CD4-positive, alpha-beta T cell (primary cell): ENCODE measurements around the gene CT45A5. TPM values are rescaled to one million over a fixed set of nuclear protein-coding genes. Genes with fewer than 3 reads are reported as not detected.
A peak's percentile ranks its signal among the peaks of the same experiment; 100 is the strongest.
"Not testable (repeated sequence)": the region's sequence is repeated elsewhere in the genome, so short reads cannot be mapped to it uniquely, and the experiment has no call there.

Experiments
- ATAC-seq: fragments of 200-7000 bp; cut with Tn5 transposase; one replicate; pipeline ENCODE4 v1.10.0; 2022; ENCODE audit warnings: mild to moderate bottlenecking; ENCODE audit not compliant: poor library complexity
- CTCF ChIA-PET: fragments of 350-600 bp; sonication (Branson Sonifier 250); formaldehyde crosslinking; loops from one replicate; lab custom pipeline; 2021; ENCODE audit warnings: antibody characterized with exemption, inconsistent platforms; lab: Charles Lee
- POLR2A ChIA-PET: fragments of 350-600 bp; sonication (Branson Sonifier 250); formaldehyde crosslinking; loops from one replicate; lab custom pipeline; 2021; ENCODE audit warnings: antibody characterized with exemption, inconsistent platforms; lab: Charles Lee
- DNase-seq, 14 experiments: peaks; one replicate each; pipeline ENCODE4 v3.0.0-alpha.2; 2013 to 2020; ENCODE audit warnings: mixed read lengths in 2 of 14
- H3K27ac ChIP-seq, 2 donors: one replicate each; pipeline versions ENCODE4 v1.5.1 to v1.7.0; 2013; ENCODE audit warnings: low read length in 2 of 2, low read depth in 1 of 2, mild to moderate bottlenecking in 1 of 2
- H3K27me3 ChIP-seq, 2 experiments: 1 replicate in 1 of 2; 2 replicates in 1 of 2; pipeline versions ENCODE4 v1.6.1 to v1.7.0; 2013; ENCODE audit warnings: low read length in 2 of 2, control low read depth in 1 of 2, mild to moderate bottlenecking in 1 of 2, moderate library complexity in 1 of 2; ENCODE audit not compliant: insufficient read depth in 2 of 2, control insufficient read depth in 1 of 2
- H3K36me3 ChIP-seq: one replicate; pipeline ENCODE4 v1.6.1; 2013; ENCODE audit warnings: low read length, control low read depth; ENCODE audit not compliant: insufficient read depth
- H3K4me1 ChIP-seq: one replicate; pipeline ENCODE4 v1.6.1; 2013; ENCODE audit warnings: low read length, control low read depth; ENCODE audit not compliant: insufficient read depth
- H3K4me3 ChIP-seq: one replicate; pipeline ENCODE4 v1.5.1; 2013; ENCODE audit warnings: mild to moderate bottlenecking, low read length, moderate library complexity
- H3K9me3 ChIP-seq, 2 experiments: 1 replicate in 1 of 2; 2 replicates in 1 of 2; pipeline versions ENCODE4 v1.6.1 to v1.7.0; 2013; ENCODE audit warnings: low read length in 2 of 2, mild to moderate bottlenecking in 2 of 2, control low read depth in 1 of 2, moderate library complexity in 1 of 2; ENCODE audit not compliant: control insufficient read depth in 1 of 2, insufficient read depth in 1 of 2
- H3K27ac Mint-ChIP-seq: one replicate; pipeline ENCODE4 v1.8.0; 2020; ENCODE audit warnings: mixed read lengths
- H3K27me3 Mint-ChIP-seq: one replicate; pipeline ENCODE4 v1.8.0; 2021; ENCODE audit warnings: mixed read lengths
- H3K36me3 Mint-ChIP-seq: one replicate; pipeline ENCODE4 v1.8.0; 2021; ENCODE audit warnings: low read depth, mixed read lengths
- H3K4me1 Mint-ChIP-seq: one replicate; pipeline ENCODE4 v1.8.0; 2021; ENCODE audit warnings: low read depth, mixed read lengths
- H3K4me3 Mint-ChIP-seq: one replicate; pipeline ENCODE4 v1.8.0; 2020; ENCODE audit warnings: mild to moderate bottlenecking, mixed read lengths
- H3K9me3 Mint-ChIP-seq: one replicate; pipeline ENCODE4 v1.8.0; 2020; ENCODE audit warnings: mixed read lengths
- intact Hi-C, 2 experiments: fragments of 100-400 bp; cut with DNase I in 1 of 2; cut with micrococcal nuclease in 1 of 2; formaldehyde crosslinking; loops; one replicate each; pipeline versions ENCODE4 v1.15.1 to v1.9.0; 2023 to 2025; cut with DNase I, micrococcal nuclease
- total RNA-seq, 174 experiments: library from RNA in 2 of 174; stranded (reverse) in 2 of 174; gene quantifications; one replicate each; pipeline ENCODE4 v1.2.3 and lab custom pipeline; 2021 to 2026
- TF ChIP-seq, protein P1 (sequence below): fragments of 200-600 bp; IDR thresholded peaks from one replicate; pipeline ENCODE4 v1.8.0; 2022; ENCODE audit warnings: antibody characterized with exemption, mild to moderate bottlenecking

CT45A5 gene
- total RNA-seq, 2 experiments from 2014 or later: not detected

DNA sequence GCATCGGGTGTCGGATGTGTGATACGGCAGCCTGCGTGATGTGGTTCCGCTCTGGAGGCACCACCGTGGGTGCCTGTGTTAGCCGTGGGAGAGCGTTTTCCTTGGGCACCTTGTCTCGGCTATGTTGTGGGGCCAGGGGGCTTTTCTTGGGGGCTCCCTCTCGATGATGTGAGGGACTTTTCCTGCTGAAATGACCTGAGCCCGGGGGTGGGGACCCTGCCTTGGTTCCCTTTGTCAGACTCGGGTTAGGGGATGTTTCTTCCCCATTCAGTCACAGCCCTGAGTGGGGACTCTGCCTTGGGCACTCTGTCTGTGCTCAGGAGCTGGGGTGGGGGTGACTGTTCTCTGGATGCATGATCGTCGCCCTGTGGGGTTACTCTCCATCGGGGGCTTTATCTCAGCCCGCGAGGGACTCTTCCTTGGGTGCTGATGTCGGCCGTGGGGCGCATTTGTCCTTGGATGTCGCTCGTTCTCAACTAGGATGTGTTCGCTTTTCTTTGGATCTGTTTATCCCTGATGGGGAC lies 44.0 kb downstream of the CT45A5 start:
- H3K9me3 ChIP-seq: no peaks in the 10 kb centered on the region
- no peaks in the 10 kb centered on the region for H3K27me3 ChIP-seq
- TF ChIP-seq, protein P1, sequence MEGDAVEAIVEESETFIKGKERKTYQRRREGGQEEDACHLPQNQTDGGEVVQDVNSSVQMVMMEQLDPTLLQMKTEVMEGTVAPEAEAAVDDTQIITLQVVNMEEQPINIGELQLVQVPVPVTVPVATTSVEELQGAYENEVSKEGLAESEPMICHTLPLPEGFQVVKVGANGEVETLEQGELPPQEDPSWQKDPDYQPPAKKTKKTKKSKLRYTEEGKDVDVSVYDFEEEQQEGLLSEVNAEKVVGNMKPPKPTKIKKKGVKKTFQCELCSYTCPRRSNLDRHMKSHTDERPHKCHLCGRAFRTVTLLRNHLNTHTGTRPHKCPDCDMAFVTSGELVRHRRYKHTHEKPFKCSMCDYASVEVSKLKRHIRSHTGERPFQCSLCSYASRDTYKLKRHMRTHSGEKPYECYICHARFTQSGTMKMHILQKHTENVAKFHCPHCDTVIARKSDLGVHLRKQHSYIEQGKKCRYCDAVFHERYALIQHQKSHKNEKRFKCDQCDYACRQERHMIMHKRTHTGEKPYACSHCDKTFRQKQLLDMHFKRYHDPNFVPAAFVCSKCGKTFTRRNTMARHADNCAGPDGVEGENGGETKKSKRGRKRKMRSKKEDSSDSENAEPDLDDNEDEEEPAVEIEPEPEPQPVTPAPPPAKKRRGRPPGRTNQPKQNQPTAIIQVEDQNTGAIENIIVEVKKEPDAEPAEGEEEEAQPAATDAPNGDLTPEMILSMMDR: no peak
- H3K27ac ChIP-seq: no peak overlapping the region
- no peak overlapping the region for H3K4me3 Mint-ChIP-seq
- no peaks in the 10 kb centered on the region for H3K36me3 Mint-ChIP-seq
- no peaks in the 10 kb centered on the region for H3K27me3 Mint-ChIP-seq
- no peaks in the 10 kb centered on the region for H3K4me1 ChIP-seq
- H3K27ac Mint-ChIP-seq: no peak overlapping the region
- ATAC-seq (no peak), DNase-seq (no peak)
- no peaks in the 10 kb centered on the region for H3K9me3 Mint-ChIP-seq
- H3K36me3 ChIP-seq: no peaks in the 10 kb centered on the region
- no peak overlapping the region for H3K4me3 ChIP-seq
- H3K4me1 Mint-ChIP-seq: no peaks in the 10 kb centered on the region
- ChIA-PET CTCF (no interaction called here), POLR2A (no interaction called here)
- intact Hi-C loops: no loop called here

- Histone ChIP-seq H3K4me3 (peak overlapping the region; percentile 7), H3K4me1 (no peaks in the 10 kb centered on the region), H3K36me3 (no peaks in the 10 kb centered on the region), H3K9me3 (no peaks in the 10 kb centered on the region), H3K27ac (no peak overlapping the region), H3K27me3 (no peaks in the 10 kb centered on the region)
- ATAC-seq (peak; percentile 57), DNase-seq (peak; percentile 1 to 62 (median 18))
- no peaks in the 10 kb centered on the region for H3K36me3 Mint-ChIP-seq
- no peak overlapping the region for H3K27ac Mint-ChIP-seq
- TF ChIP-seq, protein P1: peak; percentile 29
- no peaks in the 10 kb centered on the region for H3K27me3 Mint-ChIP-seq
- intact Hi-C loops: no loop called here
- no peaks in the 10 kb centered on the region for H3K4me1 Mint-ChIP-seq
- no peaks in the 10 kb centered on the region for H3K9me3 Mint-ChIP-seq
- ChIA-PET CTCF (no interaction called here), POLR2A (no interaction called here)
- no peak overlapping the region for H3K4me3 Mint-ChIP-seq
These were observed 44.6 kb downstream of the CT45A5 start for GRCh38 chrX:135740681-135741149.

DNA sequence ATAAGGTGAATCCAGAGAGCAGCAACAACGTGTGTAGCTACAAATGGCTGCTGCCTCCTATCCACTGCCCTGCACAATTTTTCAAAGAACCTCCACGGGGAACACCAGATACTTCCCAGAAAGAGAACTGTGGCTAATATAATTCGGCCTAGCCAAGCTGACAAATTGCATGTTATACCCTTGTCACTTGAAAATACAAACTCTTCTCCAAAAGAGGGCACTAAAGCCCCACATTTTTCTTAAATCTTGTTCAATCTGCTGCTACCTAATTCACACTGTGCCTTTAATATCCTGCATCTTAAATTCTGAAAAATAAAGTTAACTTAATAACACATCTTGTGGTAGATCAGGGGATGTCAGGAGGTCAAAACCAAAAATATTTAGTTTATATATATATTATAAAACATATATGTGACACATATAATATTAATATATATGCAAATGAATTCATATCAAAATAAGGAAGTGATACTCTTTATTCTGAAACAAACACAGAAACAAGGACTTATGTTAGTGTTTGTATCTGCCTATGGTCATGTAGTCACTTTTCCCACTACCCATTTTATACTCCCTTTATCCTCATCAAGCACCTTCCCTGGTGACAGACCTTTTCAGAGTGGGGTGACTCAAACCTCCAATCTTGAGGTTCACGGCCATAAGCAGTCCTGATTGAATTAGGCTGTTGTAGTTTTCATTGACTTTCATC lies 47.8 kb downstream of the CT45A5 start:
- no peak overlapping the region for H3K4me3 Mint-ChIP-seq
- no peaks in the 10 kb centered on the region for H3K36me3 Mint-ChIP-seq
- TF ChIP-seq, protein P1: no peak
- H3K27me3 Mint-ChIP-seq: no peaks in the 10 kb centered on the region
- CTCF ChIA-PET: no interaction called here
- no peaks in the 10 kb centered on the region for H3K9me3 Mint-ChIP-seq
- Histone ChIP-seq H3K36me3 (no peaks in the 10 kb centered on the region), H3K4me3 (no peak overlapping the region), H3K4me1 (no peaks in the 10 kb centered on the region), H3K27ac (no peak overlapping the region), H3K9me3 (no peaks in the 10 kb centered on the region), H3K27me3 (no peaks in the 10 kb centered on the region)
- no peak overlapping the region for H3K27ac Mint-ChIP-seq
- ATAC-seq (no peak), DNase-seq (peak in 1 of 14 experiments; percentile 1)
- H3K4me1 Mint-ChIP-seq: no peaks in the 10 kb centered on the region
- POLR2A ChIA-PET: no interaction called here
- intact Hi-C loops: no loop called here

DNA sequence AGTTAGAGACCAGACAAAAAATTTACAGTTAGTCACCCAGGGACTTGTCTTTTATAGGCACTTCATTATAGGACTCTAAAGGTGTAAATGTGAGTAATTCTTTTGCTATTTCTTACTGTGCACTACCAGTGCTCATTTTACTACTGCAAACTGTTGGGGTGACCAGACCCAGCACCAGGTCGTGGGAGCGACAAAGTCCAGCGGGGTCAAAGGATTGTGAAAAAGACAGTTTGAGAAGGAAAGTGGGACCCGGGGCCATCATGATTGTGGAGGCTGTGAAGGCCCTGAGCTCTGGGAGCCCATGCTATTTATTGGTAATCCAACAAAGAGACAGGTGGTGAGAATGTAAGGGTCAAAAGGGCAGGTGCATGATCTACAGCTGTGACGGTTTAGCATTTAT lies 50.6 kb downstream of the CT45A5 start:
- H3K9me3 ChIP-seq, ATAC-seq, H3K4me3 ChIP-seq, H3K27ac Mint-ChIP-seq, H3K4me1 ChIP-seq, POLR2A ChIA-PET, DNase-seq, H3K27me3 Mint-ChIP-seq, H3K27me3 ChIP-seq, H3K4me1 Mint-ChIP-seq, H3K36me3 Mint-ChIP-seq, intact Hi-C loops, H3K9me3 Mint-ChIP-seq, CTCF ChIA-PET, H3K27ac ChIP-seq, H3K4me3 Mint-ChIP-seq, H3K36me3 ChIP-seq: not testable (repeated sequence)
